Activated T-helper 1 cell treated with anti-CD3 and anti-CD28 coated beads, Interleukin-2, amount 50 U/mL, for 16 hours (primary cell): Measurements from ENCODE around the gene PDE11A.

Experiments
- DNase-seq, 2 donors: peaks; one replicate each; pipeline ENCODE4 v3.0.0-alpha.2; 2020; ENCODE audit warnings: low read depth in 1 of 2, low spot score in 1 of 2

PDE11A gene

GRCh38 chr2:177638507-177638906 lies 434.1 kb downstream of the PDE11A start:
- DNase-seq, result no peak

GRCh38 chr2:177636672-177637071 lies 435.9 kb downstream of the PDE11A start:
- DNase-seq, result no peak

- DNase-seq, result no peak
These were observed 436.9 kb downstream of the PDE11A start for GRCh38 chr2:177635696-177636095.

- no peak for DNase-seq
These were observed 438.7 kb downstream of the PDE11A start for GRCh38 chr2:177633910-177634294.

GRCh38 chr2:177633111-177633510 lies 439.5 kb downstream of the PDE11A start:
- no peak for DNase-seq

GRCh38 chr2:177631680-177632079 lies 440.9 kb downstream of the PDE11A start:
- DNase-seq, result no peak

- DNase-seq, result no peak
These were observed 443.1 kb downstream of the PDE11A start for GRCh38 chr2:177629357-177630024.

- DNase-seq, result no peak
These were observed 443.7 kb downstream of the PDE11A start for GRCh38 chr2:177628831-177629230.

- DNase-seq, result no peak
These were observed 446.6 kb downstream of the PDE11A start for GRCh38 chr2:177625744-177626650.

GRCh38 chr2:177622521-177622920 lies 450.1 kb downstream of the PDE11A start:
- DNase-seq, result no peak

- DNase-seq, result no peak
These were observed 452.6 kb downstream of the PDE11A start for GRCh38 chr2:177619986-177620385.

- no peak for DNase-seq
These were observed 453.1 kb downstream of the PDE11A start for GRCh38 chr2:177619461-177619860.

- DNase-seq, result peak; percentile 79 to 80
These were observed 454.0 kb downstream of the PDE11A start for GRCh38 chr2:177618255-177619253.

- no peak for DNase-seq
These were observed 454.7 kb downstream of the PDE11A start for GRCh38 chr2:177617849-177618248.

GRCh38 chr2:177616731-177617130 lies 455.8 kb downstream of the PDE11A start:
- DNase-seq, result no peak

- DNase-seq, result no peak
These were observed 456.5 kb downstream of the PDE11A start for GRCh38 chr2:177616066-177616465.

GRCh38 chr2:177612659-177613058 lies 459.9 kb downstream of the PDE11A start:
- DNase-seq, result no peak

- DNase-seq, result no peak
These were observed 461.2 kb downstream of the PDE11A start for GRCh38 chr2:177611310-177611886.

GRCh38 chr2:177610813-177611212 lies 461.8 kb downstream of the PDE11A start:
- DNase-seq, result no peak

GRCh38 chr2:177606636-177607035 lies 465.9 kb downstream of the PDE11A start:
- no peak for DNase-seq
